ENCODE results near the gene C11orf91.

Gene C11orf91

DNA sequence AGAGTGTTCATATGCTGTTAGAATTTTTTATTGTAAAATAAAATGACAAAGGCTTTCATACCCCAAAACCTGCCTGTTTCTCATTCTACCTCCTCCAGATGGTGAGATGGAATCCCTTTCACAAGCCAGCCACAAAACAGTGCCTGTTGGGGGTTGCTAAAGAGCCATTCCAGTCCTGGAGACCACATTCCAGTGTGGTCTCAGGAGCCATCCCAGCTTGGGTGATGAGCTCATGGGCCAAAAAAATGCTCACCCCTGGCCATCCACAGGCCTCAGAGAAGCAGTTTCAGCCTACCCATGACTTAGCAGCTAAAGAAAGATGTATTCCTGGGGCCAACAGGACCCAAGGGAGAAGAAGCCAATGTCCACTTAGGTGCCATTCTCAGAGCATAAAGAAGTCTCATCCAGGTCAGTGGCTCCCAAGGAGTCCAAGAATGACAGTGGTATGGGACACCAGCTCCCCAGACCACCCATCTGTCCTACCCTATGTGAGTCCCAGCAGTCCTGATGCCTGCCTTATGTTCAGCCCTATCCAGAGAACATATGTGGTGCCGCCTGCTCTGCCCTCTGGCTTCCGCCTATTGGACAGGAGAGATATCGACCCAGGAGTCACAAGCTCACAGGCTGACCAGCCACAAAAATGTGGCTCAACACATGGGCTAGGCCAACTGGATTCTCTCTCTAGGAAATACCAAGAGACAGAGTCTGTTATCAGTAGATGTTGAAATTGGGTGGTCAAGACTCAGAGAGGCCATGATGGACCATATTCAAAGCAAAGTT lies 26.4 kb downstream of the C11orf91 start:
- no peak for DNase-seq (ENCODE audit: extremely low read depth, low read depth)
- TF ChIP-seq, protein P1, sequence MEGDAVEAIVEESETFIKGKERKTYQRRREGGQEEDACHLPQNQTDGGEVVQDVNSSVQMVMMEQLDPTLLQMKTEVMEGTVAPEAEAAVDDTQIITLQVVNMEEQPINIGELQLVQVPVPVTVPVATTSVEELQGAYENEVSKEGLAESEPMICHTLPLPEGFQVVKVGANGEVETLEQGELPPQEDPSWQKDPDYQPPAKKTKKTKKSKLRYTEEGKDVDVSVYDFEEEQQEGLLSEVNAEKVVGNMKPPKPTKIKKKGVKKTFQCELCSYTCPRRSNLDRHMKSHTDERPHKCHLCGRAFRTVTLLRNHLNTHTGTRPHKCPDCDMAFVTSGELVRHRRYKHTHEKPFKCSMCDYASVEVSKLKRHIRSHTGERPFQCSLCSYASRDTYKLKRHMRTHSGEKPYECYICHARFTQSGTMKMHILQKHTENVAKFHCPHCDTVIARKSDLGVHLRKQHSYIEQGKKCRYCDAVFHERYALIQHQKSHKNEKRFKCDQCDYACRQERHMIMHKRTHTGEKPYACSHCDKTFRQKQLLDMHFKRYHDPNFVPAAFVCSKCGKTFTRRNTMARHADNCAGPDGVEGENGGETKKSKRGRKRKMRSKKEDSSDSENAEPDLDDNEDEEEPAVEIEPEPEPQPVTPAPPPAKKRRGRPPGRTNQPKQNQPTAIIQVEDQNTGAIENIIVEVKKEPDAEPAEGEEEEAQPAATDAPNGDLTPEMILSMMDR (IDR thresholded peaks at IDR 0.05; ENCODE audit: low read depth, low read length) = no peak

DNA sequence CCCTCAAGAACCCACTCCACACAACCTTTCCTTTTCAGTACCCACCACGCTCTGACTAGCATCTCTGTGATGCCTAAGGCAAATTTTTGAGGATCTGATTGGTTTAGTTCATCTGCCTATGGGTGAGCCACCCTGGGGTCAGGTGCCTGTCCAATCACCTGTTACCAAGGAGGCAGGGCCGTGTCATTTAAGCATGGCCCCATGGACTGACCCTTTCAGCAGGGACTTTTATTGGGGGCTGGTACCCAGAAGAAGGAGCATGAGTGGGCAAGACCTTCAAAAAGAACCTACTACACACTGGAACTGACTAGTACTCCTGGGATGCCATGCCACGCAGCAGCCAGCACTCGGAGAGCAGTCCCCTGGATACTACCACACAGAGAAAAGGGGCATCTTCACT lies 28.4 kb downstream of the C11orf91 start:
- TF ChIP-seq, protein P1 (IDR thresholded peaks at IDR 0.05; ENCODE audit: low read depth, low read length) = no peak
- DNase-seq (ENCODE audit: extremely low read depth, low read depth) = no peak

DNA sequence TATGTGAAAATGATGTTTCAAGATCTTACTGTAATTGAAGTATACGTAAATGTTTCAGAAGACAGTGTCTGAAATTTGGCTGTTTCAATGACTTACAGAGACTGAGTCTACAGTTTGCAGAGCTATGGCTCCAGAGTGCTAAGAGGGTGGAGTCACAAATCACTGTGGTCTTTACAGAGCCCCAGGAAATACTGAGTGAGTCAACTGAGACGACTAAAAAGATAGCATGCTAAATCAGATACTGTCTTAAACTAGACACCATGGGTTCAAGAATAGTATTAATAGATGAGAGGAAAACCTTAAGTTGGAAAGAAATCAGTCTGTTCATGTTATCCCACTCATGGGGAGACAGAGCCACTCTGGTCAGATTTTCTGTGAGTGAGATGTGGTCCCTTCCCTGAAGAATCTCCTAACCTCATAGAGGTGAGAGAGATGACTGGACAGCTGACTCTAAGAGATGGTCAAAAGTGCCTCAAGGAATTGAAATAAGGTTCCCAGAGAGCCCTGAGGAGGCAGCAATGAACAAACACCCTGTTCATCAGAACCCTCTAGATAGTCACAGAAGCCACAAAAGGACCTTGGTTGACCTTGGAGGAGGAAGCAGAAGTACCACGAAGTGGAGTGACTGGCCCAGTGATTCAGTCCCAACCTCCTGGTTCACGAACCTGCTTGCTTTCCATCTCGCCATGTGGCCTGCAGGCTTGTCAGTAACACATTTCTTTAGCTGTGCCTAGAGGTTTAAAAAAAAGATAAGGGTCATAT lies 30.2 kb downstream of the C11orf91 start:
- TF ChIP-seq, protein P1 (IDR thresholded peaks at IDR 0.05; ENCODE audit: low read depth, low read length) = no peak
- DNase-seq (ENCODE audit: extremely low read depth, low read depth) = no peak

DNA sequence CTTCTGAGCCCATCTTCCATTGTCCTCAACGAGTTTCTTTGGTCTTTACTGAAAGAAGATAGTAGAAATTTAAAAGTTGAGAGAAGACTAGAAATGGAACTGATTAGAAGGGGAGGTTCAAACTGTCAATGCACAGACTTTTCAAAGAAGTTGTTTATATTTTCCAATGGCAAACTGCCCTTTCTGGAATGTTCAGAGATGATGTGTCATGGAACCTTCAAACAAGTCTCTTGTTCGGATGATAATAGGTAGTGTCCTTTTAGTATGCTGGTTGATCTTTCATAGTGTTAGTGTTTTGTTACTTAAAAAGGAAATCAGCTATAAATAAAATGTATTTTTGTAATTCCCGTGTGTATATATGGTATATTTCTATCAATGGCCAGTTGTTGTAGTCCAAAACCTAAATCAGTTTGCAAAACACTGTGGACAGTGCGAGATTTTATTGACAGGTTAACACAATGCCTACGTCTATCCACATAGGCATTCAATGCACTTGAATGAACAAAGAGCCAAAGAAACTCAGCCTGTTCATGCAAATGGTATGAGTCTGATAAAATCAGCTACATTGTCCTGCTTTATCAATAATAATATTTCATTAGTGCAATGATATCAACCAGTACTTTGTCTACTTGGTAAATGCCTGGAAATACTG lies 30.9 kb downstream of the C11orf91 start:
- DNase-seq (ENCODE audit: extremely low read depth, low read depth) = no peak
- TF ChIP-seq, protein P1 (IDR thresholded peaks at IDR 0.05; ENCODE audit: low read depth, low read length) = no peak

DNA sequence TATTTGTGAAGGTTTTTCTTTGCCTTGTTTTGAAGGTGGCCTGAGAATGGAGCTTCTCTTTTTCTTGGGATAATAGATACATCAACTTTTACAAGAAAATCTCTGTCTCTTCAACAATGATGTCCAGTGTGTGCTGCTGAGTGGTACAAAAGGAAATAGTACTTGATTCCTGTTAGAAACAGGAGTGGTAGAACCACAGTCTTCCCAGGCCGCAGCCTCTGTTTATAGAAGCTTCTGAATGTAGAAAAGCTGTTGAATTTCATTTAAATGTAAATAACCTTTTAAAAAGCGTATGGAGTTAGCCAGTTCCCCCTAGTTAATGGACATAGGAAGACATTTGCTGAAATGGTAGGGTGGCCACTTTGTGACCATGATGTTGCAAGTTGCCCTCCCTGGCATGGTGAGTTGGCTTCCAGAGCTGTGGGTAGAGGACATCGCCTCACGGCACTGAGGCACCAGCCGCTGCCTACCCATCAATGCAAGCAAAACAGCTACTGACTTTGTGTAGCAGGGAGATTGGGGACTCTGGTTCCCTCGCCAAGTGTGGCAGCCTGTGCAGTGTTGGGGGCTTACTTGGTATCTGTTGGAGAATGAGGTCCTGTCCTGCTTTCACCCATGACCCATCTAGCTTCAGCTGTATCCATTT lies 31.6 kb downstream of the C11orf91 start:
- TF ChIP-seq, protein P1 (IDR thresholded peaks at IDR 0.05; ENCODE audit: low read depth, low read length) = no peak
- no peak for DNase-seq (ENCODE audit: extremely low read depth, low read depth)

DNA sequence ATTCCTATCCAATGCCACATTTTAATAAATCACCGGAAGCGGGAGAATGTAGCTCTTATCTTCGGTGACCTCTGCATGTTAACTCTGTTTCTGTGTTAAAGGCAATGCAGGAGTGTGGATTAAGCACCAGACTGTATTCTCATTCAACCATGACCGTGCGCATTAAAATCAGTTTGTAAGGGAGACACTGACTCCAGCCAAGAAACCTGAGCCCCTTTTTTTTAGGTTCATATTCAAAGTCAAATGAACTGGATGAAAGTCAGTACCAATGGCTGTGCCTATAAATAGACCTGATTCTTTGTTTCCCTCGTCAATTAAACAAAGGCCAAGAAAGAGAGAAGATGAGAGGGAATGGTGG lies 32.2 kb downstream of the C11orf91 start:
- DNase-seq (ENCODE audit: extremely low read depth, low read depth) = no peak
- TF ChIP-seq, protein P1 (IDR thresholded peaks at IDR 0.05; ENCODE audit: low read depth, low read length) = no peak

Data from AG09319 (cell line).